ENCODE measurements around the gene HTRA3.

DNA sequence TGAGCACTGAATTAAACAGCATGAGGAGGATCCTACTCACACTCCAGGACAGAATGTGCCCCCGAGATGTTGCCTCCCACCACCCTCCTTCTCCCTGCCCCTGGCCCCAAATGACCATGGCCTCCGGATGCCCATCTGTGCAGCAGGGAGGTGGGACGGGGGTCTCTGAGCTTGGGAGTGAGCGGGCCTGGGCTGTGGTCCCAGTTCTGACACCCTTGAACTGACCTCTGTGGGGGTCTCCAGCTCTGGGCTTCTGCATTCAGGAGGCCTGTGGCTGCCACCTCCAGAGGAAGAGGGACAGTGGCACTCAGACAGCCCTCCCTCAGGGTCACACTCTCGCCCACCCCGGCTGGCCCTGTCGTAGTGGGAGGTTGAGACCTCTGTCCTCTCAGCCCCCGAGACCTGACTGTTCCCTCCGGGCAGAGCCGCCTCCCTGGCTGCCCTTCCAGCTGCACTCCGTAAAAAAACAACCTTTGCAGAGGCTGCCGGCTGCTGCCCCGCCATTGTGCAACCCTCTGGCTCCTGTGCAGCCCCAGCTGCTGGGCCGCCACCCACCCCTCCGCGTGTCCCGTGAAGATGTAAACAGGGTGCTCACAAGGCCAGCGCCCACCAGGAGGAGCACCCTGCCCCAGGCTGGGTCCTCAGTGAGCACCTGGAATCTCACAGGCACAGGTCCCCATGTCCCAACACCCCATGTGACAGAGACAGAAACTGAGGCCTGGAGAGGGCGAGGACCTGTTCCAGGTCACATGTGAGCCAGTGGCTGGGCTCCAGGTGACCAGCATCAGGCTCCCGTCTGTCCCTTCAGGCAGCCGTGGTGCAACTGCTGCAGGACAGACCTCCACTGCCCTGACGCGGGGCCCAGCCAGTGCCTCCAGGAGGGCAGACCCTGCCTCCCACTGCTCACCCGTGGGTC, 39.6 kb downstream of the HTRA3 start:
- TF ChIP-seq, protein P1, sequence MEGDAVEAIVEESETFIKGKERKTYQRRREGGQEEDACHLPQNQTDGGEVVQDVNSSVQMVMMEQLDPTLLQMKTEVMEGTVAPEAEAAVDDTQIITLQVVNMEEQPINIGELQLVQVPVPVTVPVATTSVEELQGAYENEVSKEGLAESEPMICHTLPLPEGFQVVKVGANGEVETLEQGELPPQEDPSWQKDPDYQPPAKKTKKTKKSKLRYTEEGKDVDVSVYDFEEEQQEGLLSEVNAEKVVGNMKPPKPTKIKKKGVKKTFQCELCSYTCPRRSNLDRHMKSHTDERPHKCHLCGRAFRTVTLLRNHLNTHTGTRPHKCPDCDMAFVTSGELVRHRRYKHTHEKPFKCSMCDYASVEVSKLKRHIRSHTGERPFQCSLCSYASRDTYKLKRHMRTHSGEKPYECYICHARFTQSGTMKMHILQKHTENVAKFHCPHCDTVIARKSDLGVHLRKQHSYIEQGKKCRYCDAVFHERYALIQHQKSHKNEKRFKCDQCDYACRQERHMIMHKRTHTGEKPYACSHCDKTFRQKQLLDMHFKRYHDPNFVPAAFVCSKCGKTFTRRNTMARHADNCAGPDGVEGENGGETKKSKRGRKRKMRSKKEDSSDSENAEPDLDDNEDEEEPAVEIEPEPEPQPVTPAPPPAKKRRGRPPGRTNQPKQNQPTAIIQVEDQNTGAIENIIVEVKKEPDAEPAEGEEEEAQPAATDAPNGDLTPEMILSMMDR (IDR thresholded peaks at IDR 0.05): peak; percentile 15 to 66 (median 20)
- TF ChIP-seq POLR2A (IDR thresholded peaks at IDR 0.05): no peak

Measured in uterus (tissue), 2 donors.